Neuronal stem cell (in vitro differentiated cells): ENCODE measurements around the gene LRP1B.
A peak's percentile ranks its signal among the peaks of the same experiment; 100 is the strongest.

Experiments used
- DNase-seq: peaks from one replicate; pipeline ENCODE4 v3.0.0-alpha.2; 2013; ENCODE audit warnings: low spot score
- H2AFZ ChIP-seq: one replicate; pipeline ENCODE4 v1.6.1; 2013; ENCODE audit warnings: mild to moderate bottlenecking, low read length, inconsistent platforms
- H2AK5ac ChIP-seq: 2 replicates; pipeline ENCODE4 v1.6.1; 2013; ENCODE audit warnings: low read depth, mild to moderate bottlenecking, inconsistent platforms, low read length, moderate library complexity, mixed read lengths
- H2BK120ac ChIP-seq: 2 replicates; pipeline ENCODE4 v1.6.1; 2013; ENCODE audit warnings: low read depth, mild to moderate bottlenecking, inconsistent platforms, low read length, moderate library complexity, mixed read lengths
- H2BK12ac ChIP-seq: one replicate; pipeline ENCODE4 v1.6.1; 2013; ENCODE audit warnings: low read length, inconsistent platforms
- H2BK15ac ChIP-seq: 2 replicates; pipeline ENCODE4 v1.6.1; 2013; ENCODE audit warnings: mild to moderate bottlenecking, low read length, inconsistent platforms, mixed read lengths
- H2BK5ac ChIP-seq: one replicate; pipeline ENCODE4 v1.6.1; 2013; ENCODE audit warnings: inconsistent platforms, mild to moderate bottlenecking, low read length, moderate library complexity
- H3K14ac ChIP-seq: one replicate; pipeline ENCODE4 v1.6.1; 2013; ENCODE audit warnings: low read length, inconsistent platforms
- H3K18ac ChIP-seq: 2 replicates; pipeline ENCODE4 v1.6.1; 2013; ENCODE audit warnings: low read length, inconsistent platforms
- H3K23ac ChIP-seq: 2 replicates; pipeline ENCODE4 v1.6.1; 2013; ENCODE audit warnings: low read depth, mild to moderate bottlenecking, mixed read lengths, low read length, inconsistent platforms; ENCODE audit not compliant: poor library complexity
- H3K27ac ChIP-seq: replicated peaks from 3 replicates; pipeline ENCODE4 v1.5.1; 2013; ENCODE audit warnings: low read length, inconsistent platforms
- H3K27me3 ChIP-seq, 3 experiments: 2 replicates each; pipeline ENCODE4 v1.6.1; 2013; ENCODE audit warnings: low read length in 3 of 3, mild to moderate bottlenecking in 2 of 3, inconsistent platforms in 1 of 3, low read depth in 1 of 3, mixed read lengths in 1 of 3, moderate library complexity in 1 of 3; ENCODE audit not compliant: control insufficient read depth in 3 of 3, insufficient read depth in 3 of 3
- H3K36me3 ChIP-seq, 2 donors: replicated peaks in 1 of 2; 2 replicates each; pipeline ENCODE4 v1.6.1; 2013; ENCODE audit warnings: low read length in 2 of 2; ENCODE audit not compliant: control insufficient read depth in 2 of 2, insufficient read depth in 2 of 2
- H3K4ac ChIP-seq: 2 replicates; pipeline ENCODE4 v1.6.1; 2013; ENCODE audit warnings: inconsistent platforms, mild to moderate bottlenecking, low read length, moderate library complexity
- H3K4me1 ChIP-seq, 2 donors: 1 replicate in 1 of 2; 2 replicates in 1 of 2; pipeline ENCODE4 v1.6.1; 2013; ENCODE audit warnings: low read length in 2 of 2, low read depth in 1 of 2; ENCODE audit not compliant: control insufficient read depth in 2 of 2, insufficient read depth in 1 of 2
- H3K4me2 ChIP-seq: one replicate; pipeline ENCODE4 v1.6.1; 2013; ENCODE audit warnings: mild to moderate bottlenecking, low read length, inconsistent platforms; ENCODE audit not compliant: insufficient read depth, poor library complexity, severe bottlenecking
- H3K4me3 ChIP-seq, 2 donors: 2 replicates each; pipeline ENCODE4 v1.5.1; 2013; ENCODE audit warnings: low read length in 2 of 2, mild to moderate bottlenecking in 2 of 2, inconsistent platforms in 1 of 2, moderate library complexity in 1 of 2
- H3K79me1 ChIP-seq: one replicate; pipeline ENCODE4 v1.6.1; 2013; ENCODE audit warnings: low read depth, mild to moderate bottlenecking, inconsistent platforms, low read length, moderate library complexity
- H3K9ac ChIP-seq: one replicate; pipeline ENCODE4 v1.6.1; 2013; ENCODE audit warnings: mild to moderate bottlenecking, low read depth, low read length, inconsistent platforms; ENCODE audit not compliant: poor library complexity
- H3K9me3 ChIP-seq, 2 donors: replicated peaks in 1 of 2; 2 replicates each; pipeline versions ENCODE3 to v1.6.1; 2013; ENCODE audit warnings: low read length in 2 of 2, mild to moderate bottlenecking in 2 of 2, inconsistent platforms in 1 of 2, low read depth in 1 of 2, mixed read lengths in 1 of 2, moderate library complexity in 1 of 2; ENCODE audit not compliant: control insufficient read depth in 2 of 2, insufficient read depth in 1 of 2
- H4K8ac ChIP-seq: one replicate; pipeline ENCODE4 v1.6.1; 2013; ENCODE audit warnings: low read depth, mild to moderate bottlenecking, inconsistent platforms, low read length, moderate library complexity
- H4K91ac ChIP-seq: one replicate; pipeline ENCODE4 v1.6.1; 2013; ENCODE audit warnings: low read length, low read depth, mild to moderate bottlenecking, inconsistent platforms; ENCODE audit not compliant: poor library complexity
- WGBS, 2 donors: extraction: QIAGEN DNeasy Blood & Tissue Kit; methylation state at CpG; one replicate each; pipeline ENCODE4 v1.1.7; 2013; ENCODE audit warnings: missing lambda C conversion rate in 2 of 2, mixed read lengths in 1 of 2; ENCODE audit not compliant: insufficient read length in 2 of 2, insufficient replicate concordance in 1 of 2; ENCODE audit errors: extremely low coverage in 2 of 2; 5-methylcytosine and 5-hydroxymethylcytosine counted together

Gene LRP1B

DNA sequence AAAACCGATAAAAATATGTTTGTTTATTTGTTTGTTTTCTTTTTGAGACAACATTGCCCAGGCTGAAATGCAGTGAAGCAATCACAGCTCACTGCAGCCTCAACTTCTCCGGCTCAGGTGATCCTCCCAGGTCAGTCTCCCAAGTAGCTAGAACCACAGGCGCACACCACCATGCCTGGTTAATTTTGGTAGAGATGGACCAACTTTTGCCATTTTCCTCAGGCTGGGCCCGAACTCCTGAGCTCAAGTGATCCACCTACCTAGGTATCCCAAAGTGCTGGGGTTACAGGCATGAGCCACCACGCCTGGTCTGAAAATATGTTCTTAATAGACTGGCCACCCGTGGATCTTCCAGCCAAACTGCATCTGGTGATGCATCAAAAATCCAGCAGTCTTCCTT is 1867.9 kb downstream of the LRP1B start:
- Histone ChIP-seq H3K4me2 (no peak overlapping the region), H2AFZ (no peak overlapping the region), H3K4me1 (no peaks in the 10 kb centered on the region), H2BK120ac (no peak overlapping the region), H3K23ac (no peak overlapping the region), H3K18ac (no peak overlapping the region), H3K79me1 (no peaks in the 10 kb centered on the region), H3K9me3 (no peaks in the 10 kb centered on the region), H3K14ac (no peak overlapping the region), H3K4me3 (no peak overlapping the region), H3K27me3 (no peaks in the 10 kb centered on the region), H2BK15ac (no peak overlapping the region), H3K9ac (no peak overlapping the region), H3K27ac (no peak overlapping the region), H2AK5ac (no peak overlapping the region), H2BK5ac (no peak overlapping the region), H3K4ac (no peak overlapping the region), H3K36me3 (no peaks in the 10 kb centered on the region), H4K91ac (no peak overlapping the region), H2BK12ac (no peak overlapping the region), H4K8ac (no peak overlapping the region)
- WGBS, 2 donors = no CpG with 5 or more reads among the region's 6 CpGs
- DNase-seq = no peak

DNA sequence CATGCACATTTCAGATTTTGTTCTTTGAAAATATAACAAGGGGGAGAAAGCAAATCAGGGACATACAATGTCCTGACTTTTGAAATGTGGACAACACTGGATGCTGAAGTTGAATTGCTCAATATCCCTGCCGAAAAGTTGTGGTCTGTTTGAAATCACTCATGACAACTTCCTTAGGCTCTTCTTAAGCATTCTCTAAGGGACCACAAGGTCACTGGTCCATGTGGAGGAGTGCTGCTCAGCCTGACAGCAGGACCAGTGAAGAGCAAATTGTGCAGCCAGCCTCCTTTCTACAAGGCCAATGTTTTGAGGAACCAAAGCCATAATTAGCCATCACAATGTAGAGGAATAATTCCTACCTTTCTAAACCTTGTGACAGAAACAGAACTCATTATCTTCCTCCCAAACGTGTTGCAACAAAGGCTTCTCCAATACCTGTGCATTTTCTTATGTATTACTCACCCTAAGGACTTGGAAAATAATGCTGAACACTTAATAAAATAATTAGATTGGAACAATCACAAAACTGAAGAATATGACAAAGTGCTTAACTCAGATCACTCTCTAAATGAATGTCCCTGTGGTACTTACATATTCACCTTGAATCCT is 1873.0 kb downstream of the LRP1B start:
- no peaks in the 10 kb centered on the region for H3K27me3 ChIP-seq
- no peak overlapping the region for H2BK120ac ChIP-seq
- no peak overlapping the region for H3K4me2 ChIP-seq
- H3K4me1 ChIP-seq = no peaks in the 10 kb centered on the region
- WGBS, 2 donors = no CpG with 5 or more reads among the region's 2 CpGs
- no peak overlapping the region for H3K14ac ChIP-seq
- no peak overlapping the region for H2BK12ac ChIP-seq
- H3K4ac ChIP-seq = no peak overlapping the region
- no peak overlapping the region for H4K91ac ChIP-seq
- DNase-seq = no peak
- H3K18ac ChIP-seq = no peak overlapping the region
- no peak overlapping the region for H3K23ac ChIP-seq
- H2AFZ ChIP-seq = peak overlapping the region; percentile 42
- no peaks in the 10 kb centered on the region for H3K36me3 ChIP-seq
- no peak overlapping the region for H2BK5ac ChIP-seq
- no peak overlapping the region for H3K9ac ChIP-seq
- no peak overlapping the region for H2AK5ac ChIP-seq
- no peak overlapping the region for H2BK15ac ChIP-seq
- H3K9me3 ChIP-seq = no peaks in the 10 kb centered on the region
- no peak overlapping the region for H4K8ac ChIP-seq
- no peaks in the 10 kb centered on the region for H3K79me1 ChIP-seq
- no peak overlapping the region for H3K4me3 ChIP-seq
- no peak overlapping the region for H3K27ac ChIP-seq

DNA sequence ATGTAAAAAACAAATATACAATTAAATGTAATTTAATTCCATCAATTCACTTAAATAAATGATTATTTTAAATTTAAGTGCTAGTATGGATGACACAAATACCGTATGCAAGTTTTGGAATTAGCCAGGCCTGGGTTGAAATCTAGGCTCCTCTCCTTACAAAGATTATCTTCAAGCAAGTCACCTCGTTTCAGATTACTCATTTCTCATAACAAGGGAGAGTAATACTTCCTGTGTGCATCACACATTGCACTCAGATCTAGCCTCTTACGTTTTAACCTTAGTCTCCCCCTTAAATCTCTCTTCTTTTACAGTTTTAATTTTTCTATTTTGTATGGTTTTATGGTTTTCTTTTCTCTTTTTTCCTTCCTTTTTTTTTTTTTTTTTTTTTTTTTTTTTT is 1874.7 kb downstream of the LRP1B start:
- H4K91ac ChIP-seq = no peak overlapping the region
- no peak overlapping the region for H3K23ac ChIP-seq
- no peak overlapping the region for H3K4ac ChIP-seq
- no peak overlapping the region for H2BK12ac ChIP-seq
- no peak for DNase-seq
- H3K9me3 ChIP-seq = no peaks in the 10 kb centered on the region
- no peak overlapping the region for H3K18ac ChIP-seq
- no peaks in the 10 kb centered on the region for H3K27me3 ChIP-seq
- no peaks in the 10 kb centered on the region for H3K36me3 ChIP-seq
- H4K8ac ChIP-seq = no peak overlapping the region
- no peaks in the 10 kb centered on the region for H3K4me1 ChIP-seq
- no peak overlapping the region for H3K4me2 ChIP-seq
- WGBS, 2 donors = no CpG with 5 or more reads among the region's 3 CpGs
- no peak overlapping the region for H2BK120ac ChIP-seq
- no peak overlapping the region for H2BK5ac ChIP-seq
- no peak overlapping the region for H2AFZ ChIP-seq
- no peak overlapping the region for H3K9ac ChIP-seq
- no peaks in the 10 kb centered on the region for H3K79me1 ChIP-seq
- H2AK5ac ChIP-seq = no peak overlapping the region
- no peak overlapping the region for H3K4me3 ChIP-seq
- no peak overlapping the region for H3K14ac ChIP-seq
- H3K27ac ChIP-seq = no peak overlapping the region
- H2BK15ac ChIP-seq = no peak overlapping the region

DNA sequence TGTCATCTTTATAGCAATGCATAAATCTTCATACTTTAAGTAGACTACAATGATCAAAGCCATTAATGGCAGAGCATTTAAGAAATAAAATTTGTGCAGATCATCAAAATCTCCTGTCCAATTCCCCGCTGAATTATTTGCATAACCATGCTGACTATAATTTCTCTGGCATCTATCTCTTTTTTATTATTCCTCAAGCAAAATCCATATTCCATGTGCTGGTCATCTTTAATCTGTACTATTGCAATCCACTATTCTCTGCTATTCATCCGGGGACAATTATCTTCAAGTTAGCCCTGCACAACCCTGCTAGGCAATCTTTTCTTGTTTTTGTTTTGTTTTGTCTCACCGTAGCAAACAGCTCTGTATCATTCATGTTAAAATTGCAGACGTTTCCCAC is 1881.0 kb downstream of the LRP1B start:
- Histone ChIP-seq H2BK12ac (no peak overlapping the region), H2AK5ac (no peak overlapping the region), H4K91ac (no peak overlapping the region), H3K79me1 (no peaks in the 10 kb centered on the region), H4K8ac (no peak overlapping the region), H2AFZ (no peak overlapping the region), H3K4ac (no peak overlapping the region), H3K4me1 (no peaks in the 10 kb centered on the region), H2BK120ac (no peak overlapping the region), H3K14ac (no peak overlapping the region), H3K27ac (no peak overlapping the region), H2BK5ac (no peak overlapping the region), H3K9me3 (no peaks in the 10 kb centered on the region), H2BK15ac (no peak overlapping the region), H3K4me3 (no peak overlapping the region), H3K23ac (no peak overlapping the region), H3K9ac (no peak overlapping the region), H3K27me3 (no peaks in the 10 kb centered on the region), H3K4me2 (no peak overlapping the region), H3K36me3 (no peaks in the 10 kb centered on the region), H3K18ac (no peak overlapping the region)
- no CpG with 5 or more reads among the region's 4 CpGs for WGBS, 2 donors
- no peak for DNase-seq
